Ovary (tissue), 3 donors: ENCODE measurements around the gene DGKI.

ENCODE experiments used
- POLR2A ChIP-seq: fragments of 450-650 bp; IDR thresholded peaks from one replicate; pipeline ENCODE4 v1.6.1; 2017; ENCODE audit warnings: antibody characterized with exemption, mild to moderate bottlenecking, moderate library complexity
- TF ChIP-seq, protein P1 (sequence below), 3 donors: fragments of 450-650 bp in 2 of 3; fragments of 200-600 bp in 1 of 3; IDR thresholded peaks; one replicate each; pipeline versions ENCODE4 v1.5.1 to v1.8.0; 2016 to 2022; ENCODE audit warnings: antibody characterized with exemption in 3 of 3, mild to moderate bottlenecking in 1 of 3
- donor health status: DM: no; HTN: no; CAD: no.

DNA sequence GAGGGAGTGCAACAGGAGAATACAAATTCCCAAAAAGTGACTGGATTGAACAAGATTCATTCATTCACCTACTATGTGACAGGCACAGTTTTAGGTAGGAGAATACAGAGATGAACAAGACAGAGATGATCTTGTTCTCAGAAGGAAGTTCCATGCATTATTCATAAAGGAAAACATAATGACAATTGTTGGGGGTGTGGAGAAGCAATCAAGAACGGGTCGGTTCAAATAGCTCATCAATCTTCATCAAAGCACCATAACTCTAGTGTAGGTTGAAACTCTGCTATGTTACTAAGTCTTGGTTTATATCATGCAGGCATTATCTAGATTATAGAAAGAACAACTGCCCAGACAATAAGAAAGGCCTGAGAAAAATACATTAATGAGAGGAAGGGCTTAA, 243.7 kb downstream of the DGKI start:
- TF ChIP-seq, protein P1, sequence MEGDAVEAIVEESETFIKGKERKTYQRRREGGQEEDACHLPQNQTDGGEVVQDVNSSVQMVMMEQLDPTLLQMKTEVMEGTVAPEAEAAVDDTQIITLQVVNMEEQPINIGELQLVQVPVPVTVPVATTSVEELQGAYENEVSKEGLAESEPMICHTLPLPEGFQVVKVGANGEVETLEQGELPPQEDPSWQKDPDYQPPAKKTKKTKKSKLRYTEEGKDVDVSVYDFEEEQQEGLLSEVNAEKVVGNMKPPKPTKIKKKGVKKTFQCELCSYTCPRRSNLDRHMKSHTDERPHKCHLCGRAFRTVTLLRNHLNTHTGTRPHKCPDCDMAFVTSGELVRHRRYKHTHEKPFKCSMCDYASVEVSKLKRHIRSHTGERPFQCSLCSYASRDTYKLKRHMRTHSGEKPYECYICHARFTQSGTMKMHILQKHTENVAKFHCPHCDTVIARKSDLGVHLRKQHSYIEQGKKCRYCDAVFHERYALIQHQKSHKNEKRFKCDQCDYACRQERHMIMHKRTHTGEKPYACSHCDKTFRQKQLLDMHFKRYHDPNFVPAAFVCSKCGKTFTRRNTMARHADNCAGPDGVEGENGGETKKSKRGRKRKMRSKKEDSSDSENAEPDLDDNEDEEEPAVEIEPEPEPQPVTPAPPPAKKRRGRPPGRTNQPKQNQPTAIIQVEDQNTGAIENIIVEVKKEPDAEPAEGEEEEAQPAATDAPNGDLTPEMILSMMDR (IDR thresholded peaks at IDR 0.05) = no peak
- no peak for TF ChIP-seq POLR2A
